Vagina (tissue), 2 donors: ENCODE results near the gene CHD1L.

Source experiments
- POLR2A ChIP-seq, 2 donors: fragments of 450-650 bp; IDR thresholded peaks; one replicate each; pipeline ENCODE4 v1.6.1; 2017; ENCODE audit warnings: antibody characterized with exemption in 2 of 2, mild to moderate bottlenecking in 2 of 2, moderate library complexity in 2 of 2
- POLR2AphosphoS5 ChIP-seq, 2 donors: sonication (generic); formaldehyde crosslinking; IDR thresholded peaks; one replicate each; pipeline ENCODE4 v1.9.0; 2017; ENCODE audit warnings: antibody characterized with exemption in 2 of 2, mild to moderate bottlenecking in 2 of 2, low read depth in 1 of 2; ENCODE audit not compliant: insufficient read depth in 1 of 2
- TF ChIP-seq, protein P1 (sequence below), 3 experiments: fragments of 450-650 bp in 2 of 3; fragments of 200-600 bp in 1 of 3; sonication (generic) in 1 of 3; IDR thresholded peaks; one replicate each; pipeline ENCODE4 v1.5.1; 2017 to 2019; ENCODE audit warnings: antibody characterized with exemption in 3 of 3, mild to moderate bottlenecking in 2 of 3, moderate library complexity in 2 of 3

DNA sequence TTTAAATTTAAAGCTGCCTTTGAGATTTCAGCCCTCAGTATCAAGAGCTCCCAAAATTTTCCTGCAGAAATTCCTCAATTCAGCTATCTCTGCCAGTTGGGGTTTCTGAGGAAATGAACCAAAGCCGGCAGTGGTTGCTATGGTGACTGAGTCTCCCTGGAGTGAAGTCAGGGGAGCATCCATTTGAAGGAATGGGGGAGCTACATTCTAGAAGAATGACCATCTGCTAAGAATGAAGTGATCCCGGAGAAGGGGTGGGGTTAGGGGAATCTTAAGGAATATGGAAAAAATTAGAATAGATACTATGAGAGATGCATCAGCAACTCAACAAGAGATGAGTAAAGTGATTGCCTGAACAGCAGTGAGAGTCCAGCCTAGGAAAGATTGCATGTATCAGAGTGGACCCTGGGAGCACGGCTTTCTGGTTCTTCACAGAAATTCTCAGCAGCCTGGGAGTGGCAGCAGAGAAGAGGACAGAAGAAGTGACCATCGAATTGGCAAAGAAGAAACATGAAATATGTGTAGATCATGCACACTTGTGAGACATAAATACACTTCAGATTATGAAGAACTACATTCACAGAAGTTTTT, 94.7 kb downstream of the CHD1L start:
- TF ChIP-seq, protein P1, sequence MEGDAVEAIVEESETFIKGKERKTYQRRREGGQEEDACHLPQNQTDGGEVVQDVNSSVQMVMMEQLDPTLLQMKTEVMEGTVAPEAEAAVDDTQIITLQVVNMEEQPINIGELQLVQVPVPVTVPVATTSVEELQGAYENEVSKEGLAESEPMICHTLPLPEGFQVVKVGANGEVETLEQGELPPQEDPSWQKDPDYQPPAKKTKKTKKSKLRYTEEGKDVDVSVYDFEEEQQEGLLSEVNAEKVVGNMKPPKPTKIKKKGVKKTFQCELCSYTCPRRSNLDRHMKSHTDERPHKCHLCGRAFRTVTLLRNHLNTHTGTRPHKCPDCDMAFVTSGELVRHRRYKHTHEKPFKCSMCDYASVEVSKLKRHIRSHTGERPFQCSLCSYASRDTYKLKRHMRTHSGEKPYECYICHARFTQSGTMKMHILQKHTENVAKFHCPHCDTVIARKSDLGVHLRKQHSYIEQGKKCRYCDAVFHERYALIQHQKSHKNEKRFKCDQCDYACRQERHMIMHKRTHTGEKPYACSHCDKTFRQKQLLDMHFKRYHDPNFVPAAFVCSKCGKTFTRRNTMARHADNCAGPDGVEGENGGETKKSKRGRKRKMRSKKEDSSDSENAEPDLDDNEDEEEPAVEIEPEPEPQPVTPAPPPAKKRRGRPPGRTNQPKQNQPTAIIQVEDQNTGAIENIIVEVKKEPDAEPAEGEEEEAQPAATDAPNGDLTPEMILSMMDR (IDR thresholded peaks at IDR 0.05), result no peak
- TF ChIP-seq POLR2A (IDR thresholded peaks at IDR 0.05) (no peak), POLR2AphosphoS5 (IDR thresholded peaks at IDR 0.05; ENCODE audit: insufficient read depth in 1 of 2, low read depth in 1 of 2) (no peak)
